Liver (tissue), 2 donors: ENCODE measurements around the gene PTTG1IP.

Source experiments
- YY1 ChIP-seq: IDR thresholded peaks from 2 replicates; pipeline ENCODE4 v1.6.1; 2016; ENCODE audit warnings: antibody characterized with exemption, mild to moderate bottlenecking
- TF ChIP-seq, protein P1 (sequence below): fragments of 150-350 bp; IDR thresholded peaks from 2 replicates; pipeline ENCODE4 v1.5.1; 2017; ENCODE audit warnings: improper control_type of control experiment, low read depth, low read length; ENCODE audit not compliant: missing input control
- TF ChIP-seq, protein P2 (sequence below): IDR thresholded peaks from 2 replicates; pipeline ENCODE4 v1.6.1; 2016; ENCODE audit warnings: antibody characterized with exemption, mild to moderate bottlenecking
- donor health status: healthy.

DNA sequence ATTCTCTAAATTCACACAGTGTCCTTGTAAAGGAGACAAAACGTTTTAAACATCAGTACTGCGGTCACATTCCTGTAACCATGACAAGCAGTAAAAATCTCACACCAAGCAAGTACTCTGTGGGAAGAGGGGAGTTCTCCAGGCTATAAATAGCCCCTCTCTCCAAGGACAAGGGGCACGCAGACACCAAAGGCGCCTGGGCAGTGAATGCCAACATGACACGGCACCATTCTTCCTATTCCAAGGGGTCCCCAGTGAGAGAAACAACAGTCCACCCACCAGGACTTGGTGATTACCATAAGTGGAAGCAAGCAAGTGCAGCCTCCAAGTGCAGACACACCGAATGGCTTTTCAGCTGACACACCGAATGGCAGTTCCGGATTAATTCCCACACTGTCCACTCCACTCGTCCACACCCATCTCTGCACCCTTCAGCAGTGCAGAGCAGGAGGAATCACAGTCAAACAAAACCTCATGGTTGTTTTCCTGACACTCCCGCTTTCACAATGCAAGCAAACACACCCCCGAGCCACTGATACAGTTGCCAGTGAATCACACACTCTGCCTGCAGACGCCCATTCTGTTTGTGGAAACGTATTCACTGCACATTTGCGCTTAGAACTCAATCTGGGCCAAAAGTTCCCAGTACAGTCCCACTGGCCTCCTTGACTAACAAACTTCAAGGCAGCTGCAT, 1.8 kb downstream of the PTTG1IP start:
- TF ChIP-seq, protein P1, sequence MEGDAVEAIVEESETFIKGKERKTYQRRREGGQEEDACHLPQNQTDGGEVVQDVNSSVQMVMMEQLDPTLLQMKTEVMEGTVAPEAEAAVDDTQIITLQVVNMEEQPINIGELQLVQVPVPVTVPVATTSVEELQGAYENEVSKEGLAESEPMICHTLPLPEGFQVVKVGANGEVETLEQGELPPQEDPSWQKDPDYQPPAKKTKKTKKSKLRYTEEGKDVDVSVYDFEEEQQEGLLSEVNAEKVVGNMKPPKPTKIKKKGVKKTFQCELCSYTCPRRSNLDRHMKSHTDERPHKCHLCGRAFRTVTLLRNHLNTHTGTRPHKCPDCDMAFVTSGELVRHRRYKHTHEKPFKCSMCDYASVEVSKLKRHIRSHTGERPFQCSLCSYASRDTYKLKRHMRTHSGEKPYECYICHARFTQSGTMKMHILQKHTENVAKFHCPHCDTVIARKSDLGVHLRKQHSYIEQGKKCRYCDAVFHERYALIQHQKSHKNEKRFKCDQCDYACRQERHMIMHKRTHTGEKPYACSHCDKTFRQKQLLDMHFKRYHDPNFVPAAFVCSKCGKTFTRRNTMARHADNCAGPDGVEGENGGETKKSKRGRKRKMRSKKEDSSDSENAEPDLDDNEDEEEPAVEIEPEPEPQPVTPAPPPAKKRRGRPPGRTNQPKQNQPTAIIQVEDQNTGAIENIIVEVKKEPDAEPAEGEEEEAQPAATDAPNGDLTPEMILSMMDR, result no peak
- TF ChIP-seq, protein P2, sequence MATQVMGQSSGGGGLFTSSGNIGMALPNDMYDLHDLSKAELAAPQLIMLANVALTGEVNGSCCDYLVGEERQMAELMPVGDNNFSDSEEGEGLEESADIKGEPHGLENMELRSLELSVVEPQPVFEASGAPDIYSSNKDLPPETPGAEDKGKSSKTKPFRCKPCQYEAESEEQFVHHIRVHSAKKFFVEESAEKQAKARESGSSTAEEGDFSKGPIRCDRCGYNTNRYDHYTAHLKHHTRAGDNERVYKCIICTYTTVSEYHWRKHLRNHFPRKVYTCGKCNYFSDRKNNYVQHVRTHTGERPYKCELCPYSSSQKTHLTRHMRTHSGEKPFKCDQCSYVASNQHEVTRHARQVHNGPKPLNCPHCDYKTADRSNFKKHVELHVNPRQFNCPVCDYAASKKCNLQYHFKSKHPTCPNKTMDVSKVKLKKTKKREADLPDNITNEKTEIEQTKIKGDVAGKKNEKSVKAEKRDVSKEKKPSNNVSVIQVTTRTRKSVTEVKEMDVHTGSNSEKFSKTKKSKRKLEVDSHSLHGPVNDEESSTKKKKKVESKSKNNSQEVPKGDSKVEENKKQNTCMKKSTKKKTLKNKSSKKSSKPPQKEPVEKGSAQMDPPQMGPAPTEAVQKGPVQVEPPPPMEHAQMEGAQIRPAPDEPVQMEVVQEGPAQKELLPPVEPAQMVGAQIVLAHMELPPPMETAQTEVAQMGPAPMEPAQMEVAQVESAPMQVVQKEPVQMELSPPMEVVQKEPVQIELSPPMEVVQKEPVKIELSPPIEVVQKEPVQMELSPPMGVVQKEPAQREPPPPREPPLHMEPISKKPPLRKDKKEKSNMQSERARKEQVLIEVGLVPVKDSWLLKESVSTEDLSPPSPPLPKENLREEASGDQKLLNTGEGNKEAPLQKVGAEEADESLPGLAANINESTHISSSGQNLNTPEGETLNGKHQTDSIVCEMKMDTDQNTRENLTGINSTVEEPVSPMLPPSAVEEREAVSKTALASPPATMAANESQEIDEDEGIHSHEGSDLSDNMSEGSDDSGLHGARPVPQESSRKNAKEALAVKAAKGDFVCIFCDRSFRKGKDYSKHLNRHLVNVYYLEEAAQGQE, result no peak
- TF ChIP-seq YY1, result peak; percentile 38
